Measurements from ENCODE around the gene ZNF296.

Gene ZNF296

GRCh38 chr19:45051929-45052579, 24.2 kb downstream of the ZNF296 start:
- no peak overlapping the region for H3K4me3 ChIP-seq (ENCODE audit: low read depth, low read length)
- H3K9me3 ChIP-seq (ENCODE audit: control insufficient read depth, insufficient read depth, low read depth, low read length) = no peaks in the 10 kb centered on the region

GRCh38 chr19:45050036-45050435, 26.2 kb downstream of the ZNF296 start:
- peaks cover 3% of the 10 kb centered on the region; the same call in 1 of the 2 replicates for H3K4me1 ChIP-seq (ENCODE audit: control insufficient read depth, insufficient read depth, low read length)

More at GRCh38 chr19:45051929-45052579, 24.2 kb downstream of the ZNF296 start:
- H3K9ac ChIP-seq (ENCODE audit: low read length) = no peak overlapping the region
- H3K36me3 ChIP-seq (ENCODE audit: control insufficient read depth, insufficient read depth, low read length) = peaks cover 53% of the 10 kb centered on the region
- peaks cover 3% of the 10 kb centered on the region; the same call in 1 of the 2 replicates for H3K4me1 ChIP-seq (ENCODE audit: control insufficient read depth, insufficient read depth, low read length)
- no peaks in the 10 kb centered on the region for H3K27me3 ChIP-seq (ENCODE audit: control insufficient read depth, insufficient read depth, low read length)
- H3K27ac ChIP-seq (ENCODE audit: low read depth, low read length) = no peak overlapping the region

GRCh38 chr19:45049073-45049736, 27.1 kb downstream of the ZNF296 start:
- peaks cover 3% of the 10 kb centered on the region; the same call in 1 of the 2 replicates for H3K4me1 ChIP-seq (ENCODE audit: control insufficient read depth, insufficient read depth, low read length)
- H3K27ac ChIP-seq (ENCODE audit: low read depth, low read length) = peak overlapping the region; percentile 64; the same call in 1 of the 2 replicates
- H3K36me3 ChIP-seq (ENCODE audit: control insufficient read depth, insufficient read depth, low read length) = peaks cover 52% of the 10 kb centered on the region
- H3K27me3 ChIP-seq (ENCODE audit: control insufficient read depth, insufficient read depth, low read length) = no peaks in the 10 kb centered on the region
- no peaks in the 10 kb centered on the region for H3K9me3 ChIP-seq (ENCODE audit: control insufficient read depth, insufficient read depth, low read depth, low read length)
- H3K9ac ChIP-seq (ENCODE audit: low read length) = no peak overlapping the region
- no peak overlapping the region for H3K4me3 ChIP-seq (ENCODE audit: low read depth, low read length)

More at GRCh38 chr19:45050036-45050435, 26.2 kb downstream of the ZNF296 start:
- H3K27me3 ChIP-seq (ENCODE audit: control insufficient read depth, insufficient read depth, low read length) = no peaks in the 10 kb centered on the region
- no peak overlapping the region for H3K9ac ChIP-seq (ENCODE audit: low read length)
- H3K27ac ChIP-seq (ENCODE audit: low read depth, low read length) = no peak overlapping the region
- no peaks in the 10 kb centered on the region for H3K9me3 ChIP-seq (ENCODE audit: control insufficient read depth, insufficient read depth, low read depth, low read length)
- H3K4me3 ChIP-seq (ENCODE audit: low read depth, low read length) = no peak overlapping the region
- H3K36me3 ChIP-seq (ENCODE audit: control insufficient read depth, insufficient read depth, low read length) = peaks cover 51% of the 10 kb centered on the region

GRCh38 chr19:45047188-45047797, 29.0 kb downstream of the ZNF296 start:
- H3K9me3 ChIP-seq (ENCODE audit: control insufficient read depth, insufficient read depth, low read depth, low read length) = no peaks in the 10 kb centered on the region
- no peak overlapping the region for H3K9ac ChIP-seq (ENCODE audit: low read length)
- no peak overlapping the region for H3K4me3 ChIP-seq (ENCODE audit: low read depth, low read length)
- no peak overlapping the region for H3K27ac ChIP-seq (ENCODE audit: low read depth, low read length)
- H3K27me3 ChIP-seq (ENCODE audit: control insufficient read depth, insufficient read depth, low read length) = no peaks in the 10 kb centered on the region
- H3K36me3 ChIP-seq (ENCODE audit: control insufficient read depth, insufficient read depth, low read length) = peaks cover 50% of the 10 kb centered on the region
- peaks cover 3% of the 10 kb centered on the region; the same call in 1 of the 2 replicates for H3K4me1 ChIP-seq (ENCODE audit: control insufficient read depth, insufficient read depth, low read length)

- Histone ChIP-seq H3K9me3 (ENCODE audit: control insufficient read depth, insufficient read depth, low read depth, low read length) (no peaks in the 10 kb centered on the region), H3K4me3 (ENCODE audit: low read depth, low read length) (no peak overlapping the region), H3K27me3 (ENCODE audit: control insufficient read depth, insufficient read depth, low read length) (no peaks in the 10 kb centered on the region), H3K4me1 (ENCODE audit: control insufficient read depth, insufficient read depth, low read length) (peaks cover 3% of the 10 kb centered on the region; the same call in 1 of the 2 replicates), H3K36me3 (ENCODE audit: control insufficient read depth, insufficient read depth, low read length) (peaks cover 53% of the 10 kb centered on the region), H3K9ac (ENCODE audit: low read length) (no peak overlapping the region), H3K27ac (ENCODE audit: low read depth, low read length) (no peak overlapping the region)
These were observed 29.9 kb downstream of the ZNF296 start for GRCh38 chr19:45046355-45046754.

- Histone ChIP-seq H3K36me3 (ENCODE audit: control insufficient read depth, insufficient read depth, low read length) (peaks cover 54% of the 10 kb centered on the region), H3K9ac (ENCODE audit: low read length) (no peak overlapping the region), H3K4me3 (ENCODE audit: low read depth, low read length) (no peak overlapping the region)
These were observed 30.5 kb downstream of the ZNF296 start for GRCh38 chr19:45045671-45046353.

GRCh38 chr19:45041125-45041524, 35.2 kb downstream of the ZNF296 start:
- no peak overlapping the region for H3K9ac ChIP-seq (ENCODE audit: low read length)
- H3K27me3 ChIP-seq (ENCODE audit: control insufficient read depth, insufficient read depth, low read length) = no peaks in the 10 kb centered on the region
- H3K9me3 ChIP-seq (ENCODE audit: control insufficient read depth, insufficient read depth, low read depth, low read length) = no peaks in the 10 kb centered on the region
- no peak overlapping the region for H3K4me3 ChIP-seq (ENCODE audit: low read depth, low read length)
- no peak overlapping the region for H3K27ac ChIP-seq (ENCODE audit: low read depth, low read length)
- H3K36me3 ChIP-seq (ENCODE audit: control insufficient read depth, insufficient read depth, low read length) = peaks cover 57% of the 10 kb centered on the region
- peaks cover 8% of the 10 kb centered on the region; the same call in 1 of the 2 replicates for H3K4me1 ChIP-seq (ENCODE audit: control insufficient read depth, insufficient read depth, low read length)

More at GRCh38 chr19:45045671-45046353, 30.5 kb downstream of the ZNF296 start:
- Histone ChIP-seq H3K27ac (ENCODE audit: low read depth, low read length) (no peak overlapping the region), H3K4me1 (ENCODE audit: control insufficient read depth, insufficient read depth, low read length) (peaks cover 3% of the 10 kb centered on the region; the same call in 1 of the 2 replicates), H3K27me3 (ENCODE audit: control insufficient read depth, insufficient read depth, low read length) (no peaks in the 10 kb centered on the region), H3K9me3 (ENCODE audit: control insufficient read depth, insufficient read depth, low read depth, low read length) (no peaks in the 10 kb centered on the region)

GRCh38 chr19:45040059-45040771, 36.1 kb downstream of the ZNF296 start:
- H3K9me3 ChIP-seq (ENCODE audit: control insufficient read depth, insufficient read depth, low read depth, low read length) = no peaks in the 10 kb centered on the region; the same call in 1 of the 2 replicates
- peak overlapping the region; percentile 99 for H3K4me3 ChIP-seq (ENCODE audit: low read depth, low read length)
- peaks cover 8% of the 10 kb centered on the region; the same call in 1 of the 2 replicates for H3K4me1 ChIP-seq (ENCODE audit: control insufficient read depth, insufficient read depth, low read length)
- H3K27me3 ChIP-seq (ENCODE audit: control insufficient read depth, insufficient read depth, low read length) = no peaks in the 10 kb centered on the region
- no peak overlapping the region for H3K9ac ChIP-seq (ENCODE audit: low read length)
- no peak overlapping the region for H3K27ac ChIP-seq (ENCODE audit: low read depth, low read length)
- H3K36me3 ChIP-seq (ENCODE audit: control insufficient read depth, insufficient read depth, low read length) = peaks cover 55% of the 10 kb centered on the region

- Histone ChIP-seq H3K27ac (ENCODE audit: low read depth, low read length) (peak within 1 kb of the TSS; percentile 88), H3K4me3 (ENCODE audit: low read depth, low read length) (peak within 1 kb of the TSS; percentile 99), H3K9ac (ENCODE audit: low read length) (peak within 1 kb of the TSS; percentile 99), H3K36me3 (ENCODE audit: control insufficient read depth, insufficient read depth, low read length) (peaks cover 48% of the 10 kb centered on the region), H3K27me3 (ENCODE audit: control insufficient read depth, insufficient read depth, low read length) (no peaks in the 10 kb centered on the region), H3K4me1 (ENCODE audit: control insufficient read depth, insufficient read depth, low read length) (peaks cover 8% of the 10 kb centered on the region; the same call in 1 of the 2 replicates), H3K9me3 (ENCODE audit: control insufficient read depth, insufficient read depth, low read depth, low read length) (no peaks in the 10 kb centered on the region; the same call in 1 of the 2 replicates)
These were observed 37.1 kb downstream of the ZNF296 start, which contains the start of gene CLASRP for GRCh38 chr19:45038931-45039893. Gene CLASRP (plus strand): TSS chr19:45039045. CDS start chr19:45040213, 1,168 bp downstream.

All from HUES6 (cell line).